H1 (cell line): Measurements from ENCODE around the gene RNGTT. TPM values are rescaled to one million over a fixed set of nuclear protein-coding genes. Genes with fewer than 3 reads are reported as not detected.

ENCODE experiments used
- CBX8 ChIP-seq: fragments of 300-800, 300-1000 bp; sonication (generic); IDR thresholded peaks from 2 replicates; pipeline ENCODE4 v1.7.1; 2016; ENCODE audit warnings: low read depth, low read length, borderline replicate concordance
- EGR1 ChIP-seq: IDR thresholded peaks from 2 replicates; pipeline ENCODE4 v1.6.1; 2011; ENCODE audit warnings: low read depth, low read length, borderline replicate concordance
- EP300 ChIP-seq, 2 experiments: IDR thresholded peaks; 1 replicate in 1 of 2; 2 replicates in 1 of 2; pipeline ENCODE4 v1.6.1; 2011 to 2012; ENCODE audit warnings: low read depth in 2 of 2, low read length in 2 of 2, mild to moderate bottlenecking in 2 of 2, borderline replicate concordance in 1 of 2, inconsistent platforms in 1 of 2, moderate library complexity in 1 of 2
- polyA plus RNA-seq, 7 experiments: library from polyadenylated mRNA; depleted of rRNA in 3 of 7; stranded (reverse) in 5 of 7; unstranded in 2 of 7; fragments of >200 nt in 5 of 7; fragments of 200-250 nt in 2 of 7; gene quantifications; 1 replicate in 5 of 7; 2 replicates in 1 of 7; 4 replicates in 1 of 7; pipeline versions ENCODE4 v1.2.1 to v1.2.3, GENCODE V29; 2011 to 2013; ENCODE audit warnings: missing spikeins in 2 of 7, mixed read lengths in 2 of 7
- total RNA-seq: library from RNA; stranded (reverse); fragmentation: NEBNext Ultra II Directional; extraction: Animal tissue kit (Norgen Biotek cat#: 25700); gene quantifications from 2 replicates; pipeline ENCODE4 v1.2.1, GENCODE V29; 2021
- TF ChIP-seq, protein P1 (sequence below): IDR thresholded peaks from 2 replicates; pipeline ENCODE4 v1.6.1; 2011; ENCODE audit warnings: low read depth, mild to moderate bottlenecking, low read length; ENCODE audit not compliant: insufficient read depth

The RNGTT gene
- total and polyA plus RNA-seq, 2 of the 8 experiments (the other 6 are each of a cell fraction or from before 2014, with no cell fraction given), result 3.6 to 21.2 TPM

DNA sequence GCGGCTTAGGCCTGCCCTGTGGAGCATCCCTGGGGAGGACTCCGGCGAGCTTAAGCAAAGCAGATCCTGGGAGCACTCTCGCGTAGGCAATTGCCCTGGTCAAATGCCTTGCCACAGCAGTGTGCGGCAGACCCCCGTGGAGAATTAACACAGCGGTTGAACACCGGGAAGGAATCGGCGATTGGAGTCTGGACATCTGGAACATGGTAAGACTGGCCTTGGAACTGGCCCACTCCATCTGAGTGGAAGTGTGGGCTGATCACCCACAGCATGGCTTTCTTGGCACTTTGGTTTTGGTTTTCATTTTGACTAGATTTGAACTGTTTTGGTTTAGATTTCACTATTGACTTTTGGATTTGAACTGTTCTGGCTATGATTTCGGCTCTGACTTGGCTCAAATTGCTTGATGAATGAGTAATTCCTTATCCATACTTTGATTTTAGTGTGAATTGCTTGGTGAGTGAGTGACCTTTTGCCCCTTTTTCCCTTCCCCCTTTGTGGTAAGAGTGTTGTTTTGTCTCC lies 300.7 kb downstream of the RNGTT start (continued):
- TF ChIP-seq EGR1 (no peak), CBX8 (no peak), EP300 (IDR thresholded peaks at IDR 0.05; ENCODE audit: borderline replicate concordance in 1 of 2, low read depth in 2 of 2, low read length in 2 of 2) (no peak)
- TF ChIP-seq, protein P1, sequence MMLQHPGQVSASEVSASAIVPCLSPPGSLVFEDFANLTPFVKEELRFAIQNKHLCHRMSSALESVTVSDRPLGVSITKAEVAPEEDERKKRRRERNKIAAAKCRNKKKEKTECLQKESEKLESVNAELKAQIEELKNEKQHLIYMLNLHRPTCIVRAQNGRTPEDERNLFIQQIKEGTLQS, result no peak
